GM23248 (cell line): ENCODE data around the gene CDH4. TPM values are rescaled to one million over a fixed set of nuclear protein-coding genes. Genes with fewer than 3 reads are reported as not detected.

Experiments
- DNase-seq: peaks from one replicate; pipeline ENCODE4 v3.0.0-alpha.2; 2015
- H2AFZ ChIP-seq: fragments of 200-600 bp; sonication (generic); 2 replicates; pipeline ENCODE4 v1.6.1; 2016; ENCODE audit warnings: antibody characterized with exemption
- H3F3A ChIP-seq: fragments of 200-600 bp; sonication (generic); 2 replicates; pipeline ENCODE4 v1.6.1; 2016; ENCODE audit warnings: mild to moderate bottlenecking, antibody characterized with exemption, mixed run types; ENCODE audit not compliant: insufficient read depth
- H3K27ac ChIP-seq: fragments of 200-600 bp; sonication (generic); 2 replicates; pipeline ENCODE4 v1.5.1; 2016; ENCODE audit warnings: mild to moderate bottlenecking
- H3K27me3 ChIP-seq: fragments of 200-600 bp; sonication (generic); replicated peaks from 2 replicates; pipeline ENCODE4 v1.6.1; 2016; ENCODE audit warnings: mild to moderate bottlenecking; ENCODE audit not compliant: insufficient read depth
- H3K36me3 ChIP-seq: fragments of 200-600 bp; sonication (generic); 2 replicates; pipeline ENCODE4 v1.6.1; 2016; ENCODE audit warnings: low read depth, mild to moderate bottlenecking
- H3K4me1 ChIP-seq: fragments of 200-600 bp; sonication (generic); 2 replicates; pipeline ENCODE4 v1.6.1; 2016; ENCODE audit warnings: mild to moderate bottlenecking; ENCODE audit not compliant: insufficient read depth
- H3K4me2 ChIP-seq: fragments of 200-600 bp; sonication (generic); one replicate; pipeline ENCODE4 v1.6.1; 2016; ENCODE audit warnings: mild to moderate bottlenecking; ENCODE audit not compliant: unreplicated experiment
- H3K4me3 ChIP-seq: fragments of 200-600 bp; sonication (generic); 2 replicates; pipeline ENCODE4 v1.5.1; 2016; ENCODE audit warnings: mild to moderate bottlenecking
- H3K79me2 ChIP-seq: fragments of 200-600 bp; sonication (generic); 2 replicates; pipeline ENCODE4 v1.6.1; 2016; ENCODE audit warnings: mild to moderate bottlenecking; ENCODE audit not compliant: insufficient read depth
- H3K9ac ChIP-seq: fragments of 200-600 bp; sonication (generic); 2 replicates; pipeline ENCODE4 v1.6.1; 2016; ENCODE audit warnings: mild to moderate bottlenecking
- H3K9me2 ChIP-seq: fragments of 200-600 bp; sonication (generic); 2 replicates; pipeline ENCODE4 v1.6.1; 2016; ENCODE audit warnings: mixed run types, mild to moderate bottlenecking, moderate library complexity; ENCODE audit not compliant: insufficient read depth
- H3K9me3 ChIP-seq: fragments of 200-600 bp; sonication (generic); one replicate; pipeline ENCODE4 v1.6.1; 2017; ENCODE audit warnings: low read depth
- H4K20me1 ChIP-seq: fragments of 200-600 bp; sonication (generic); 2 replicates; pipeline ENCODE4 v1.6.0; 2016; ENCODE audit not compliant: insufficient read depth
- EZH2 ChIP-seq: fragments of 200-600 bp; sonication (generic); IDR thresholded peaks from 2 replicates; pipeline ENCODE4 v1.6.1; 2018; ENCODE audit warnings: antibody characterized with exemption, mild to moderate bottlenecking; ENCODE audit not compliant: insufficient read depth, poor library complexity, severe bottlenecking
- EZH2phosphoT487 ChIP-seq: fragments of 200-600 bp; sonication (generic); IDR thresholded peaks from 2 replicates; pipeline ENCODE4 v1.6.1; 2018; ENCODE audit warnings: antibody characterized with exemption, moderate library complexity, mild to moderate bottlenecking, low read depth; ENCODE audit not compliant: insufficient read depth
- WGBS, 2 experiments: methylation state at CpG; one replicate each; pipeline ENCODE4 v1.1.6; 2015 to 2017; ENCODE audit warnings: low lambda C conversion rate in 2 of 2, low coverage in 1 of 2; ENCODE audit errors: missing lambda C conversion rate in 2 of 2; 5-methylcytosine and 5-hydroxymethylcytosine counted together
- in situ Hi-C: fragments of 300-500 bp; cut with MboI; formaldehyde crosslinking; loops from 2 replicates; pipeline ENCODE4 v1.15.0; 2020
- polyA plus RNA-seq: library from polyadenylated mRNA; unstranded; fragments of >200 nt; fragmentation: Nextera tagmentation; extraction: Ambion mirVana; gene quantifications from 2 replicates; pipeline ENCODE4 v1.2.1, GENCODE V29; 2016
- total RNA-seq: library from RNA; depleted of rRNA; stranded (reverse); fragments of >200 nt; shearing (Covaris generic); gene quantifications from 2 replicates; pipeline ENCODE4 v1.2.3, GENCODE V29; 2014

The CDH4 gene
- total and polyA plus RNA-seq, 2 experiments from 2014 or later = 1.1 to 3.9 TPM

GRCh38 chr20:61683721-61684120 lies 431.7 kb downstream of the CDH4 start:
- H2AFZ ChIP-seq = no peak overlapping the region

GRCh38 chr20:61684136-61684535 lies 432.1 kb downstream of the CDH4 start:
- Histone ChIP-seq H3K27me3 (peaks cover 28% of the 10 kb centered on the region), H4K20me1 (no peaks in the 10 kb centered on the region), H3K4me1 (no peaks in the 10 kb centered on the region), H3K9me3 (no peaks in the 10 kb centered on the region), H3K4me3 (no peak overlapping the region), H3K79me2 (no peaks in the 10 kb centered on the region), H3K9ac (no peak overlapping the region), H3F3A (no peaks in the 10 kb centered on the region), H3K9me2 (no peaks in the 10 kb centered on the region), H3K36me3 (no peaks in the 10 kb centered on the region), H3K4me2 (no peak overlapping the region), H3K27ac (no peak overlapping the region), H2AFZ (no peak overlapping the region)
- DNase-seq = no peak
- TF ChIP-seq EZH2phosphoT487 = no peak
- no peak for TF ChIP-seq EZH2
- in situ Hi-C loops = no loop called here
- 17 to 20% methylated on average over 13 of the region's 13 CpGs for WGBS, 2 experiments

More at GRCh38 chr20:61683721-61684120, 431.7 kb downstream of the CDH4 start:
- Histone ChIP-seq H3K4me3 (no peak overlapping the region), H3K4me2 (no peak overlapping the region), H3F3A (no peaks in the 10 kb centered on the region), H3K79me2 (no peaks in the 10 kb centered on the region), H3K36me3 (no peaks in the 10 kb centered on the region), H3K9me3 (no peaks in the 10 kb centered on the region), H3K27ac (no peak overlapping the region), H3K4me1 (no peaks in the 10 kb centered on the region), H3K9me2 (no peaks in the 10 kb centered on the region), H3K27me3 (peaks cover 28% of the 10 kb centered on the region), H3K9ac (no peak overlapping the region), H4K20me1 (no peaks in the 10 kb centered on the region)
- DNase-seq = no peak
- WGBS, 2 experiments = 2 to 9% methylated on average over 6 of the region's 6 CpGs
- in situ Hi-C loops = no loop called here
- TF ChIP-seq EZH2 (no peak), EZH2phosphoT487 (no peak)

- H3K4me2 ChIP-seq = no peak overlapping the region
- no peak overlapping the region for H3K27ac ChIP-seq
- no peaks in the 10 kb centered on the region for H3K36me3 ChIP-seq
- H3K4me3 ChIP-seq = no peak overlapping the region
- H3K9ac ChIP-seq = no peak overlapping the region
- no peaks in the 10 kb centered on the region for H3F3A ChIP-seq
- in situ Hi-C loops = no loop called here
- TF ChIP-seq EZH2 = peak; percentile 63
- TF ChIP-seq EZH2phosphoT487 = no peak
- H3K9me2 ChIP-seq = no peaks in the 10 kb centered on the region
- no peaks in the 10 kb centered on the region for H3K9me3 ChIP-seq
- no peaks in the 10 kb centered on the region for H4K20me1 ChIP-seq
- H3K27me3 ChIP-seq = peaks cover 28% of the 10 kb centered on the region
- H3K79me2 ChIP-seq = no peaks in the 10 kb centered on the region
- H3K4me1 ChIP-seq = no peaks in the 10 kb centered on the region
- DNase-seq = no peak
- 23 to 26% methylated on average over 10 of the region's 10 CpGs for WGBS, 2 experiments
- H2AFZ ChIP-seq = no peak overlapping the region
Observed at GRCh38 chr20:61684583-61685235, 432.6 kb downstream of the CDH4 start.

GRCh38 chr20:61685462-61685861 lies 433.4 kb downstream of the CDH4 start:
- Histone ChIP-seq H3K27me3 (peaks cover 28% of the 10 kb centered on the region), H3K4me1 (no peaks in the 10 kb centered on the region), H3K4me3 (no peak overlapping the region), H3K27ac (no peak overlapping the region), H3F3A (no peaks in the 10 kb centered on the region), H3K9me3 (no peaks in the 10 kb centered on the region), H3K9me2 (no peaks in the 10 kb centered on the region), H4K20me1 (no peaks in the 10 kb centered on the region), H3K9ac (no peak overlapping the region), H3K79me2 (no peaks in the 10 kb centered on the region), H2AFZ (no peak overlapping the region), H3K4me2 (no peak overlapping the region), H3K36me3 (no peaks in the 10 kb centered on the region)
- TF ChIP-seq EZH2phosphoT487 = no peak
- TF ChIP-seq EZH2 = no peak
- in situ Hi-C loops = no loop called here
- 46 to 48% methylated on average over 14 of the region's 14 CpGs for WGBS, 2 experiments
- no peak for DNase-seq
